GM23338 (cell line): Measurements from ENCODE around the gene NINL. TPM values are rescaled to one million over a fixed set of nuclear protein-coding genes. Genes with fewer than 3 reads are reported as not detected.

ENCODE experiments used
- ATAC-seq: fragments of 200-7000 bp; cut with Tn5 transposase; 3 replicates; pipeline ENCODE4 v1.9.1; 2020
- DNase-seq: peaks from one replicate; pipeline ENCODE4 v3.0.0-alpha.2; 2015; ENCODE audit warnings: low spot score
- H2AFZ ChIP-seq: fragments of 200-600 bp; sonication (generic); 2 replicates; pipeline ENCODE4 v1.8.0; 2016; ENCODE audit warnings: antibody characterized with exemption, mild to moderate bottlenecking, moderate library complexity
- H3F3A ChIP-seq: fragments of 200-600 bp; sonication (generic); replicated peaks from 2 replicates; pipeline ENCODE4 v1.8.0; 2017; ENCODE audit warnings: antibody characterized with exemption, mixed run types, low read depth
- H3K27ac ChIP-seq: fragments of 200-600 bp; sonication (generic); 2 replicates; pipeline ENCODE4 v1.6.1; 2016; ENCODE audit warnings: low read depth
- H3K27me3 ChIP-seq: fragments of 200-600 bp; sonication (generic); 2 replicates; pipeline ENCODE4 v1.8.0; 2016; ENCODE audit warnings: mild to moderate bottlenecking, mixed run types, moderate library complexity; ENCODE audit not compliant: insufficient read depth
- H3K36me3 ChIP-seq: fragments of 200-600 bp; sonication (generic); 2 replicates; pipeline ENCODE4 v1.8.0; 2016; ENCODE audit warnings: mild to moderate bottlenecking; ENCODE audit not compliant: insufficient read depth
- H3K4me1 ChIP-seq: fragments of 200-600 bp; sonication (generic); 2 replicates; pipeline ENCODE4 v1.8.0; 2016; ENCODE audit warnings: mild to moderate bottlenecking, moderate library complexity; ENCODE audit not compliant: insufficient read depth
- H3K4me2 ChIP-seq: fragments of 200-600 bp; sonication (generic); 2 replicates; pipeline ENCODE4 v1.7.1; 2017; ENCODE audit warnings: mixed run types
- H3K4me3 ChIP-seq: fragments of 200-600 bp; sonication (generic); 2 replicates; pipeline ENCODE4 v1.6.1; 2016; ENCODE audit warnings: mixed run types
- H3K79me2 ChIP-seq: fragments of 200-600 bp; sonication (generic); replicated peaks from 2 replicates; pipeline ENCODE4 v1.8.0; 2017; ENCODE audit warnings: mild to moderate bottlenecking; ENCODE audit not compliant: insufficient read depth
- H3K9me2 ChIP-seq: fragments of 200-600 bp; sonication (generic); 2 replicates; pipeline ENCODE4 v1.8.0; 2017; ENCODE audit not compliant: insufficient read depth
- H4K20me1 ChIP-seq: fragments of 200-600 bp; sonication (generic); replicated peaks from 2 replicates; pipeline ENCODE4 v1.8.0; 2017; ENCODE audit warnings: mild to moderate bottlenecking; ENCODE audit not compliant: insufficient read depth
- H3K27ac Mint-ChIP-seq: 2 replicates; pipeline ENCODE4 v1.8.0; 2020; ENCODE audit warnings: inconsistent platforms, mild to moderate bottlenecking, moderate library complexity, mixed read lengths
- H3K27me3 Mint-ChIP-seq: 3 replicates; pipeline ENCODE4 v1.8.0; 2022; ENCODE audit warnings: low read depth, mild to moderate bottlenecking, moderate library complexity, mixed read lengths, inconsistent platforms; ENCODE audit not compliant: insufficient read depth, poor library complexity
- H3K36me3 Mint-ChIP-seq: 3 replicates; pipeline ENCODE4 v1.8.0; 2021; ENCODE audit warnings: low read depth, mild to moderate bottlenecking, inconsistent platforms, moderate library complexity, mixed read lengths
- H3K4me1 Mint-ChIP-seq: 3 replicates; pipeline ENCODE4 v1.8.0; 2020; ENCODE audit warnings: mild to moderate bottlenecking, inconsistent platforms, mixed read lengths
- H3K4me3 Mint-ChIP-seq: 3 replicates; pipeline ENCODE4 v1.8.0; 2021; ENCODE audit warnings: moderate library complexity, mild to moderate bottlenecking, inconsistent platforms, mixed read lengths
- H3K9me3 Mint-ChIP-seq: 3 replicates; pipeline ENCODE4 v1.8.0; 2020; ENCODE audit warnings: moderate library complexity, mild to moderate bottlenecking, inconsistent platforms, mixed read lengths
- EZH2phosphoT487 ChIP-seq: fragments of 200-600 bp; sonication (generic); IDR thresholded peaks from one replicate; pipeline ENCODE4 v1.8.1; 2018; ENCODE audit warnings: antibody characterized with exemption; ENCODE audit not compliant: unreplicated experiment
- JUNB ChIP-seq: IDR thresholded peaks from one replicate; pipeline ENCODE4 v1.6.1; 2016; ENCODE audit warnings: antibody characterized with exemption; ENCODE audit not compliant: unreplicated experiment
- POLR2AphosphoS5 ChIP-seq: IDR thresholded peaks from 2 replicates; pipeline ENCODE4 v1.6.1; 2016; ENCODE audit warnings: antibody characterized with exemption, low read depth
- STAT1 ChIP-seq: IDR thresholded peaks from one replicate; pipeline ENCODE4 v1.6.1; 2016; ENCODE audit warnings: antibody characterized with exemption; ENCODE audit not compliant: unreplicated experiment
- ZNF114 ChIP-seq: fragments of 250-450 bp; sonication (Bioruptor Pico); IDR thresholded peaks from 2 replicates; pipeline ENCODE4 v1.5.0; 2020; ENCODE audit warnings: mild to moderate bottlenecking, moderate library complexity
- ZNF331 ChIP-seq: fragments of 250-450 bp; sonication (Bioruptor Pico); IDR thresholded peaks from 2 replicates; pipeline ENCODE4 v1.5.0; 2020; ENCODE audit warnings: low read depth, mild to moderate bottlenecking, moderate library complexity
- polyA plus RNA-seq: library from polyadenylated mRNA; unstranded; fragments of >200 nt; fragmentation: Nextera tagmentation; extraction: Ambion mirVana; gene quantifications from 2 replicates; pipeline ENCODE4 v1.2.1, GENCODE V29; 2016
- total RNA-seq: library from RNA; depleted of rRNA; stranded (reverse); fragments of >200 nt; shearing (Covaris generic); gene quantifications from 2 replicates; pipeline ENCODE4 v1.2.3, GENCODE V29; 2014
- TF ChIP-seq, protein P1 (sequence below): IDR thresholded peaks from 2 replicates; pipeline ENCODE4 v1.6.1; 2016; ENCODE audit warnings: antibody characterized with exemption
- TF ChIP-seq, protein P2 (sequence below), 2 experiments: fragments of 200-600 bp in 1 of 2; sonication (generic) in 1 of 2; conservative IDR thresholded peaks; 2 replicates each; pipeline versions ENCODE4 v1.5.1 to v1.6.1; 2016 to 2017; ENCODE audit warnings: antibody characterized with exemption in 2 of 2, low read depth in 2 of 2, mild to moderate bottlenecking in 2 of 2, moderate library complexity in 1 of 2
- TF ChIP-seq, protein P3 (sequence below): IDR thresholded peaks from one replicate; pipeline ENCODE4 v1.6.1; 2018; ENCODE audit warnings: antibody characterized with exemption; ENCODE audit not compliant: unreplicated experiment
- TF ChIP-seq, protein P4 (sequence below): fragments of 250-450 bp; sonication (Bioruptor Pico); IDR thresholded peaks from 2 replicates; pipeline ENCODE4 v1.5.0; 2020; ENCODE audit warnings: mild to moderate bottlenecking, moderate library complexity

NINL gene
- total and polyA plus RNA-seq, 2 experiments from 2014 or later: 18.0 to 31.2 TPM

DNA sequence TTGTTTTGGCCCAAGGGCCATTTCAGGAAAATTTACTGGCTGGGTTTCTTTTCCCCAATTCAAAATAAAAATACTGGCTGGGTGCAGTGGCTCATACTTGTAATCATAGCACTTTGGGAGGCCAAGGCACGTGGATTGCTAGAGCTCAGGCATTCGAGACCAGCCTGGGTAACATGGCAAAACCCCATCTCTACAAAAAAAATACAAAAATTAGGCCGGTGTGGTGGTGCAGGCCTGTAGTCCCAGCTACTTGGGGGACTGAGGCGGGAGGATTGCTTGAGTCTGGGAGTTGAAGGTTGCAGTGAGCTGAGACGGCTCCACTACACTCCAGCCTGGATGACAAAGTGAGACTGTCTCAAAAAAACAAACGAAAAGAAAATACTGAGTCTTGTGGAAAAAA, 60.0 kb downstream of the NINL start:
- no peak overlapping the region; the same call in 1 of the 2 replicates for H3K27ac Mint-ChIP-seq
- DNase-seq: no peak
- H3K4me3 Mint-ChIP-seq: no peak overlapping the region
- TF ChIP-seq EZH2phosphoT487: no peak
- TF ChIP-seq, protein P1, sequence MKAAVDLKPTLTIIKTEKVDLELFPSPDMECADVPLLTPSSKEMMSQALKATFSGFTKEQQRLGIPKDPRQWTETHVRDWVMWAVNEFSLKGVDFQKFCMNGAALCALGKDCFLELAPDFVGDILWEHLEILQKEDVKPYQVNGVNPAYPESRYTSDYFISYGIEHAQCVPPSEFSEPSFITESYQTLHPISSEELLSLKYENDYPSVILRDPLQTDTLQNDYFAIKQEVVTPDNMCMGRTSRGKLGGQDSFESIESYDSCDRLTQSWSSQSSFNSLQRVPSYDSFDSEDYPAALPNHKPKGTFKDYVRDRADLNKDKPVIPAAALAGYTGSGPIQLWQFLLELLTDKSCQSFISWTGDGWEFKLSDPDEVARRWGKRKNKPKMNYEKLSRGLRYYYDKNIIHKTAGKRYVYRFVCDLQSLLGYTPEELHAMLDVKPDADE: no peak
- TF ChIP-seq POLR2AphosphoS5: no peak
- no peak for TF ChIP-seq JUNB
- TF ChIP-seq ZNF331 (CRISPR knock-in tag): no peak
- Histone ChIP-seq H3K79me2 (peaks cover 37% of the 10 kb centered on the region), H3K9me2 (no peaks in the 10 kb centered on the region), H3K36me3 (no peaks in the 10 kb centered on the region), H3F3A (no peaks in the 10 kb centered on the region), H2AFZ (no peak overlapping the region), H4K20me1 (peaks cover 7% of the 10 kb centered on the region; the same call in 1 of the 2 replicates), H3K4me2 (no peak overlapping the region), H3K27me3 (no peaks in the 10 kb centered on the region), H3K4me1 (no peaks in the 10 kb centered on the region), H3K27ac (no peak overlapping the region), H3K4me3 (no peak overlapping the region)
- 0 out of 3 replicates have a peak, but pooled peaks cover under 1% of the 10 kb centered on the region for H3K9me3 Mint-ChIP-seq
- peaks cover 53% of the 10 kb centered on the region for H3K36me3 Mint-ChIP-seq
- peaks cover 10% of the 10 kb centered on the region for H3K4me1 Mint-ChIP-seq
- peaks cover under 1% of the 10 kb centered on the region for H3K27me3 Mint-ChIP-seq
- ATAC-seq: no peak

DNA sequence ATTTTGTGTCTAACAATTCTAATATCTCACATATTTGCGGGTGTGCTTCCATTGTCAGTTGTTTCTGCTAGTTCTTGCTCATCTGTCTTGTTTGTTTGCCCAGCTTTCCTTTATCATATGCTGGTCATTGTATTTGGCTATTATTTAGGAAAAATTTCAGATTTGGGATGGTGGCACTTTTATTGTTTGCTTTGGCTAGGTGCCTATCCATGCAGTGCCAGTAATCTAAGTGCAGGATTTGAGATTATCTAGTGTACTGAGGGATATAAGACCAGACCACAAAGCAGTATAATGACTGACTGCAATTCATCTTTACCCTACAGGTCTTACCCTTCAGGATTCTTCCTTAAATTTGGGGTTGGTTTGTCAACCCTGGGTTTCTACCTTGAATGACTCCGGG, 63.9 kb downstream of the NINL start:
- H3K36me3 Mint-ChIP-seq: peaks cover 83% of the 10 kb centered on the region
- peaks cover 12% of the 10 kb centered on the region for H3K9me3 Mint-ChIP-seq
- H3K9me2 ChIP-seq: no peaks in the 10 kb centered on the region
- TF ChIP-seq, protein P2, sequence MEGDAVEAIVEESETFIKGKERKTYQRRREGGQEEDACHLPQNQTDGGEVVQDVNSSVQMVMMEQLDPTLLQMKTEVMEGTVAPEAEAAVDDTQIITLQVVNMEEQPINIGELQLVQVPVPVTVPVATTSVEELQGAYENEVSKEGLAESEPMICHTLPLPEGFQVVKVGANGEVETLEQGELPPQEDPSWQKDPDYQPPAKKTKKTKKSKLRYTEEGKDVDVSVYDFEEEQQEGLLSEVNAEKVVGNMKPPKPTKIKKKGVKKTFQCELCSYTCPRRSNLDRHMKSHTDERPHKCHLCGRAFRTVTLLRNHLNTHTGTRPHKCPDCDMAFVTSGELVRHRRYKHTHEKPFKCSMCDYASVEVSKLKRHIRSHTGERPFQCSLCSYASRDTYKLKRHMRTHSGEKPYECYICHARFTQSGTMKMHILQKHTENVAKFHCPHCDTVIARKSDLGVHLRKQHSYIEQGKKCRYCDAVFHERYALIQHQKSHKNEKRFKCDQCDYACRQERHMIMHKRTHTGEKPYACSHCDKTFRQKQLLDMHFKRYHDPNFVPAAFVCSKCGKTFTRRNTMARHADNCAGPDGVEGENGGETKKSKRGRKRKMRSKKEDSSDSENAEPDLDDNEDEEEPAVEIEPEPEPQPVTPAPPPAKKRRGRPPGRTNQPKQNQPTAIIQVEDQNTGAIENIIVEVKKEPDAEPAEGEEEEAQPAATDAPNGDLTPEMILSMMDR (conservative IDR thresholded peaks at IDR 0.05; ENCODE audit: low read depth in 2 of 2): no peak
- TF ChIP-seq STAT1: no peak
- no peak for TF ChIP-seq JUNB
- no peak for TF ChIP-seq ZNF114
- TF ChIP-seq, protein P3, sequence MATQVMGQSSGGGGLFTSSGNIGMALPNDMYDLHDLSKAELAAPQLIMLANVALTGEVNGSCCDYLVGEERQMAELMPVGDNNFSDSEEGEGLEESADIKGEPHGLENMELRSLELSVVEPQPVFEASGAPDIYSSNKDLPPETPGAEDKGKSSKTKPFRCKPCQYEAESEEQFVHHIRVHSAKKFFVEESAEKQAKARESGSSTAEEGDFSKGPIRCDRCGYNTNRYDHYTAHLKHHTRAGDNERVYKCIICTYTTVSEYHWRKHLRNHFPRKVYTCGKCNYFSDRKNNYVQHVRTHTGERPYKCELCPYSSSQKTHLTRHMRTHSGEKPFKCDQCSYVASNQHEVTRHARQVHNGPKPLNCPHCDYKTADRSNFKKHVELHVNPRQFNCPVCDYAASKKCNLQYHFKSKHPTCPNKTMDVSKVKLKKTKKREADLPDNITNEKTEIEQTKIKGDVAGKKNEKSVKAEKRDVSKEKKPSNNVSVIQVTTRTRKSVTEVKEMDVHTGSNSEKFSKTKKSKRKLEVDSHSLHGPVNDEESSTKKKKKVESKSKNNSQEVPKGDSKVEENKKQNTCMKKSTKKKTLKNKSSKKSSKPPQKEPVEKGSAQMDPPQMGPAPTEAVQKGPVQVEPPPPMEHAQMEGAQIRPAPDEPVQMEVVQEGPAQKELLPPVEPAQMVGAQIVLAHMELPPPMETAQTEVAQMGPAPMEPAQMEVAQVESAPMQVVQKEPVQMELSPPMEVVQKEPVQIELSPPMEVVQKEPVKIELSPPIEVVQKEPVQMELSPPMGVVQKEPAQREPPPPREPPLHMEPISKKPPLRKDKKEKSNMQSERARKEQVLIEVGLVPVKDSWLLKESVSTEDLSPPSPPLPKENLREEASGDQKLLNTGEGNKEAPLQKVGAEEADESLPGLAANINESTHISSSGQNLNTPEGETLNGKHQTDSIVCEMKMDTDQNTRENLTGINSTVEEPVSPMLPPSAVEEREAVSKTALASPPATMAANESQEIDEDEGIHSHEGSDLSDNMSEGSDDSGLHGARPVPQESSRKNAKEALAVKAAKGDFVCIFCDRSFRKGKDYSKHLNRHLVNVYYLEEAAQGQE: no peak
- TF ChIP-seq, protein P4, sequence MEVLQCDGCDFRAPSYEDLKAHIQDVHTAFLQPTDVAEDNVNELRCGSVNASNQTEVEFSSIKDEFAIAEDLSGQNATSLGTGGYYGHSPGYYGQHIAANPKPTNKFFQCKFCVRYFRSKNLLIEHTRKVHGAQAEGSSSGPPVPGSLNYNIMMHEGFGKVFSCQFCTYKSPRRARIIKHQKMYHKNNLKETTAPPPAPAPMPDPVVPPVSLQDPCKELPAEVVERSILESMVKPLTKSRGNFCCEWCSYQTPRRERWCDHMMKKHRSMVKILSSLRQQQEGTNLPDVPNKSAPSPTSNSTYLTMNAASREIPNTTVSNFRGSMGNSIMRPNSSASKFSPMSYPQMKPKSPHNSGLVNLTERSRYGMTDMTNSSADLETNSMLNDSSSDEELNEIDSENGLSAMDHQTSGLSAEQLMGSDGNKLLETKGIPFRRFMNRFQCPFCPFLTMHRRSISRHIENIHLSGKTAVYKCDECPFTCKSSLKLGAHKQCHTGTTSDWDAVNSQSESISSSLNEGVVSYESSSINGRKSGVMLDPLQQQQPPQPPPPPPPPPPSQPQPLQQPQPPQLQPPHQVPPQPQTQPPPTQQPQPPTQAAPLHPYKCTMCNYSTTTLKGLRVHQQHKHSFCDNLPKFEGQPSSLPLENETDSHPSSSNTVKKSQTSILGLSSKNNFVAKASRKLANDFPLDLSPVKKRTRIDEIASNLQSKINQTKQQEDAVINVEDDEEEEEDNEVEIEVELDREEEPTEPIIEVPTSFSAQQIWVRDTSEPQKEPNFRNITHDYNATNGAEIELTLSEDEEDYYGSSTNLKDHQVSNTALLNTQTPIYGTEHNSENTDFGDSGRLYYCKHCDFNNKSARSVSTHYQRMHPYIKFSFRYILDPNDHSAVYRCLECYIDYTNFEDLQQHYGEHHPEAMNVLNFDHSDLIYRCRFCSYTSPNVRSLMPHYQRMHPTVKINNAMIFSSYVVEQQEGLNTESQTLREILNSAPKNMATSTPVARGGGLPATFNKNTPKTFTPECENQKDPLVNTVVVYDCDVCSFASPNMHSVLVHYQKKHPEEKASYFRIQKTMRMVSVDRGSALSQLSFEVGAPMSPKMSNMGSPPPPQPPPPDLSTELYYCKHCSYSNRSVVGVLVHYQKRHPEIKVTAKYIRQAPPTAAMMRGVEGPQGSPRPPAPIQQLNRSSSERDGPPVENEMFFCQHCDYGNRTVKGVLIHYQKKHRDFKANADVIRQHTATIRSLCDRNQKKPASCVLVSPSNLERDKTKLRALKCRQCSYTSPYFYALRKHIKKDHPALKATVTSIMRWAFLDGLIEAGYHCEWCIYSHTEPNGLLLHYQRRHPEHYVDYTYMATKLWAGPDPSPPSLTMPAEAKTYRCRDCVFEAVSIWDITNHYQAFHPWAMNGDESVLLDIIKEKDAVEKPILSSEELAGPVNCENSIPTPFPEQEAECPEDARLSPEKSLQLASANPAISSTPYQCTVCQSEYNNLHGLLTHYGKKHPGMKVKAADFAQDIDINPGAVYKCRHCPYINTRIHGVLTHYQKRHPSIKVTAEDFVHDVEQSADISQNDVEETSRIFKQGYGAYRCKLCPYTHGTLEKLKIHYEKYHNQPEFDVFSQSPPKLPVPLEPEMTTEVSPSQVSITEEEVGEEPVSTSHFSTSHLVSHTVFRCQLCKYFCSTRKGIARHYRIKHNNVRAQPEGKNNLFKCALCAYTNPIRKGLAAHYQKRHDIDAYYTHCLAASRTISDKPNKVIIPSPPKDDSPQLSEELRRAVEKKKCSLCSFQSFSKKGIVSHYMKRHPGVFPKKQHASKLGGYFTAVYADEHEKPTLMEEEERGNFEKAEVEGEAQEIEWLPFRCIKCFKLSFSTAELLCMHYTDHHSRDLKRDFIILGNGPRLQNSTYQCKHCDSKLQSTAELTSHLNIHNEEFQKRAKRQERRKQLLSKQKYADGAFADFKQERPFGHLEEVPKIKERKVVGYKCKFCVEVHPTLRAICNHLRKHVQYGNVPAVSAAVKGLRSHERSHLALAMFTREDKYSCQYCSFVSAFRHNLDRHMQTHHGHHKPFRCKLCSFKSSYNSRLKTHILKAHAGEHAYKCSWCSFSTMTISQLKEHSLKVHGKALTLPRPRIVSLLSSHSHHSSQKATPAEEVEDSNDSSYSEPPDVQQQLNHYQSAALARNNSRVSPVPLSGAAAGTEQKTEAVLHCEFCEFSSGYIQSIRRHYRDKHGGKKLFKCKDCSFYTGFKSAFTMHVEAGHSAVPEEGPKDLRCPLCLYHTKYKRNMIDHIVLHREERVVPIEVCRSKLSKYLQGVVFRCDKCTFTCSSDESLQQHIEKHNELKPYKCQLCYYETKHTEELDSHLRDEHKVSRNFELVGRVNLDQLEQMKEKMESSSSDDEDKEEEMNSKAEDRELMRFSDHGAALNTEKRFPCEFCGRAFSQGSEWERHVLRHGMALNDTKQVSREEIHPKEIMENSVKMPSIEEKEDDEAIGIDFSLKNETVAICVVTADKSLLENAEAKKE (CRISPR knock-in tag): no peak

More for the DNA sequence above, 63.9 kb downstream of the NINL start:
- Histone ChIP-seq H3F3A (no peaks in the 10 kb centered on the region), H3K79me2 (peaks cover 3% of the 10 kb centered on the region; the same call in 1 of the 2 replicates), H4K20me1 (0 out of 2 replicates have a peak, but pooled peaks cover 2% of the 10 kb centered on the region), H3K27ac (no peak overlapping the region), H3K4me2 (no peak overlapping the region), H2AFZ (no peak overlapping the region), H3K27me3 (no peaks in the 10 kb centered on the region), H3K36me3 (peaks cover 6% of the 10 kb centered on the region; the same call in 1 of the 2 replicates), H3K4me1 (no peaks in the 10 kb centered on the region), H3K4me3 (no peak overlapping the region)
- H3K4me1 Mint-ChIP-seq: no peaks in the 10 kb centered on the region
- H3K4me3 Mint-ChIP-seq: no peak overlapping the region
- DNase-seq (no peak), ATAC-seq (no peak)
- peaks cover 4% of the 10 kb centered on the region for H3K27me3 Mint-ChIP-seq
- H3K27ac Mint-ChIP-seq: no peak overlapping the region
